ENCODE results near the gene SEC23B.

DNA sequence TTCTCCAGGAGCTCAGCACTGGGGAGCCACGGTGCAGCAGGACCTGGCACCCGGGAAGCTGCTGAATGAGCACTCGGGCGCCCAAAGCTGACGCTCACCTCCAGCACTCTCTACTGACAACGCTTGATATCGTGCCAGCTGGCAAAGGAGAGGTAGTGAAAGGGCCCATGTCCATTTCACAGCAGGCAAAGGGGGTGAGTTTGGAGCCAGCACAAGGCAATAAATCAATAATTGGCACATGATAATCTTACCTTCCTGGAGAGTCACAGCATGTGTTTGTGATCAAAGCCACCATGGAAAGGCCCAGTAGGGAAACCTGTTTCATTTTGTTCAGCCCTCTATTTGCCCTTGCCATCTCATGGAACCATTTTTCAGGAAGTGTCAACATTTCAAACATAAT is 36.2 kb downstream of the SEC23B start:
- TF ChIP-seq, protein P1, sequence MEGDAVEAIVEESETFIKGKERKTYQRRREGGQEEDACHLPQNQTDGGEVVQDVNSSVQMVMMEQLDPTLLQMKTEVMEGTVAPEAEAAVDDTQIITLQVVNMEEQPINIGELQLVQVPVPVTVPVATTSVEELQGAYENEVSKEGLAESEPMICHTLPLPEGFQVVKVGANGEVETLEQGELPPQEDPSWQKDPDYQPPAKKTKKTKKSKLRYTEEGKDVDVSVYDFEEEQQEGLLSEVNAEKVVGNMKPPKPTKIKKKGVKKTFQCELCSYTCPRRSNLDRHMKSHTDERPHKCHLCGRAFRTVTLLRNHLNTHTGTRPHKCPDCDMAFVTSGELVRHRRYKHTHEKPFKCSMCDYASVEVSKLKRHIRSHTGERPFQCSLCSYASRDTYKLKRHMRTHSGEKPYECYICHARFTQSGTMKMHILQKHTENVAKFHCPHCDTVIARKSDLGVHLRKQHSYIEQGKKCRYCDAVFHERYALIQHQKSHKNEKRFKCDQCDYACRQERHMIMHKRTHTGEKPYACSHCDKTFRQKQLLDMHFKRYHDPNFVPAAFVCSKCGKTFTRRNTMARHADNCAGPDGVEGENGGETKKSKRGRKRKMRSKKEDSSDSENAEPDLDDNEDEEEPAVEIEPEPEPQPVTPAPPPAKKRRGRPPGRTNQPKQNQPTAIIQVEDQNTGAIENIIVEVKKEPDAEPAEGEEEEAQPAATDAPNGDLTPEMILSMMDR (IDR thresholded peaks at IDR 0.05) = no peak
- no peak for TF ChIP-seq POLR2A (IDR thresholded peaks at IDR 0.05)

All from right lobe of liver (tissue), 4 donors.